MM.1S (cell line): Measurements from ENCODE around the gene FAM50A.

ENCODE experiments used
- DNase-seq: peaks from one replicate; pipeline ENCODE4 v3.0.0-alpha.2; 2015
- H2AFZ ChIP-seq: fragments of 300-600 bp; sonication (generic); 2 replicates; pipeline ENCODE4 v1.6.0; 2016; ENCODE audit warnings: antibody characterized with exemption, low read length
- H3F3A ChIP-seq: fragments of 300-600 bp; sonication (generic); 2 replicates; pipeline ENCODE4 v1.6.1; 2016; ENCODE audit warnings: mild to moderate bottlenecking, antibody characterized with exemption, low read length, moderate library complexity, mixed read lengths; ENCODE audit not compliant: insufficient read depth
- H3K27ac ChIP-seq: fragments of 300-600 bp; sonication (generic); 2 replicates; pipeline ENCODE4 v1.5.1; 2016; ENCODE audit warnings: mild to moderate bottlenecking, low read length
- H3K27me3 ChIP-seq: fragments of 300-600 bp; sonication (generic); replicated peaks from 2 replicates; pipeline ENCODE4 v1.6.0; 2016; ENCODE audit warnings: low read length; ENCODE audit not compliant: insufficient read depth
- H3K36me3 ChIP-seq: fragments of 300-600 bp; sonication (generic); replicated peaks from 2 replicates; pipeline ENCODE4 v1.6.1; 2016; ENCODE audit warnings: mild to moderate bottlenecking, low read length, mixed read lengths; ENCODE audit not compliant: insufficient read depth
- H3K4me1 ChIP-seq: fragments of 300-600 bp; sonication (generic); 2 replicates; pipeline ENCODE4 v1.6.1; 2016; ENCODE audit warnings: low read length, mixed read lengths
- H3K4me2 ChIP-seq: fragments of 300-600 bp; sonication (generic); 2 replicates; pipeline ENCODE4 v1.6.0; 2016; ENCODE audit warnings: low read depth, low read length
- H3K4me3 ChIP-seq: fragments of 300-600 bp; sonication (generic); 2 replicates; pipeline ENCODE4 v1.5.1; 2016; ENCODE audit warnings: low read length, mixed read lengths
- H3K79me2 ChIP-seq: fragments of 300-600 bp; sonication (generic); 2 replicates; pipeline ENCODE4 v1.6.1; 2016; ENCODE audit warnings: mixed run types, low read length, mixed read lengths
- H3K9ac ChIP-seq: fragments of 300-600 bp; sonication (generic); 2 replicates; pipeline ENCODE4 v1.6.1; 2016; ENCODE audit warnings: low read length, mixed read lengths
- H3K9me2 ChIP-seq: fragments of 300-600 bp; sonication (generic); replicated peaks from 2 replicates; pipeline ENCODE4 v1.6.1; 2016; ENCODE audit warnings: mild to moderate bottlenecking, low read length, mixed read lengths; ENCODE audit not compliant: insufficient read depth
- H3K9me3 ChIP-seq: fragments of 300-600 bp; sonication (generic); replicated peaks from 2 replicates; pipeline ENCODE4 v1.6.1; 2016; ENCODE audit warnings: mild to moderate bottlenecking, low read length, mixed read lengths; ENCODE audit not compliant: insufficient read depth
- H4K20me1 ChIP-seq: fragments of 300-600 bp; sonication (generic); 2 replicates; pipeline ENCODE4 v1.6.1; 2016; ENCODE audit warnings: mild to moderate bottlenecking, low read length, moderate library complexity, mixed read lengths; ENCODE audit not compliant: insufficient read depth
- EZH2 ChIP-seq: fragments of 300-600 bp; sonication (generic); optimal IDR thresholded peaks from 2 replicates; pipeline ENCODE3; 2017; ENCODE audit warnings: low read depth, mild to moderate bottlenecking, antibody characterized with exemption, low read length, mixed read lengths
- EZH2phosphoT487 ChIP-seq: fragments of 300-600 bp; sonication (generic); IDR thresholded peaks from 2 replicates; pipeline ENCODE4 v1.6.1; 2018; ENCODE audit warnings: antibody characterized with exemption, low read length
- TF ChIP-seq, protein P1 (sequence below): fragments of 300-600 bp; sonication (generic); IDR thresholded peaks from 2 replicates; pipeline ENCODE4 v1.5.1; 2016; ENCODE audit warnings: antibody characterized with exemption, low read length, mixed read lengths

Gene FAM50A

GRCh38 chrX:154481911-154482601, 38.1 kb downstream of the FAM50A start:
- H3K4me2 ChIP-seq = no peak overlapping the region
- no peaks in the 10 kb centered on the region for H3K9me3 ChIP-seq
- no peaks in the 10 kb centered on the region for H4K20me1 ChIP-seq
- no peak overlapping the region for H3K27ac ChIP-seq
- 0 out of 2 replicates have a peak, but pooled peaks cover 4% of the 10 kb centered on the region for H3K4me1 ChIP-seq
- 0 out of 2 replicates have a peak overlapping the region, but pooled peaks have one; percentile 42 for H2AFZ ChIP-seq
- no peak overlapping the region for H3K4me3 ChIP-seq
- no peaks in the 10 kb centered on the region for H3K27me3 ChIP-seq
- peaks cover 18% of the 10 kb centered on the region for H3K79me2 ChIP-seq
- no peaks in the 10 kb centered on the region; the same call in 1 of the 2 replicates for H3K36me3 ChIP-seq
- no peak for DNase-seq
- H3F3A ChIP-seq = no peaks in the 10 kb centered on the region
- H3K9me2 ChIP-seq = no peaks in the 10 kb centered on the region
- no peak for TF ChIP-seq EZH2
- TF ChIP-seq, protein P1, sequence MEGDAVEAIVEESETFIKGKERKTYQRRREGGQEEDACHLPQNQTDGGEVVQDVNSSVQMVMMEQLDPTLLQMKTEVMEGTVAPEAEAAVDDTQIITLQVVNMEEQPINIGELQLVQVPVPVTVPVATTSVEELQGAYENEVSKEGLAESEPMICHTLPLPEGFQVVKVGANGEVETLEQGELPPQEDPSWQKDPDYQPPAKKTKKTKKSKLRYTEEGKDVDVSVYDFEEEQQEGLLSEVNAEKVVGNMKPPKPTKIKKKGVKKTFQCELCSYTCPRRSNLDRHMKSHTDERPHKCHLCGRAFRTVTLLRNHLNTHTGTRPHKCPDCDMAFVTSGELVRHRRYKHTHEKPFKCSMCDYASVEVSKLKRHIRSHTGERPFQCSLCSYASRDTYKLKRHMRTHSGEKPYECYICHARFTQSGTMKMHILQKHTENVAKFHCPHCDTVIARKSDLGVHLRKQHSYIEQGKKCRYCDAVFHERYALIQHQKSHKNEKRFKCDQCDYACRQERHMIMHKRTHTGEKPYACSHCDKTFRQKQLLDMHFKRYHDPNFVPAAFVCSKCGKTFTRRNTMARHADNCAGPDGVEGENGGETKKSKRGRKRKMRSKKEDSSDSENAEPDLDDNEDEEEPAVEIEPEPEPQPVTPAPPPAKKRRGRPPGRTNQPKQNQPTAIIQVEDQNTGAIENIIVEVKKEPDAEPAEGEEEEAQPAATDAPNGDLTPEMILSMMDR = no peak
- no peak for TF ChIP-seq EZH2phosphoT487
- no peak overlapping the region for H3K9ac ChIP-seq

DNA sequence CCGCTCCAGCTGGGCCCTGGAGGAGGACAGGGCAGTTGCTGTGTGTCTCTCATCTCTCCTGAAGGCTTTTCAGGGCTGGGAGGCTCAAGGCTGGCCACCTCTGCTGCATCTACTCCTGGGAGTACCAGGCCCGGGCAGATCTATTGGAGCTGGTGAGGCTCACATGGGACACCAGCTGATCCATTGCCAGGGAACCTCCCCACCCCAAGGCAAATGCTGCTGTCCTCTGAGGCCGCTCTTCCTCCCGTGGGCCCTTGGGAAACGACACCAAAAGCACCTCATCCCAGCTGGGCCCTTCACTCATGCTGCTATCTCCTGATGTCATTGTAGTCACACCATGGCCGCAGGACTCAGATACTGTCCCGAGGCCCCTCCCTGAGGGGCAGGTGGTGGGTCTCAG, 38.8 kb downstream of the FAM50A start:
- Histone ChIP-seq H3K36me3 (no peaks in the 10 kb centered on the region; the same call in 1 of the 2 replicates), H3K9me3 (no peaks in the 10 kb centered on the region), H3K27me3 (no peaks in the 10 kb centered on the region), H3K4me2 (no peak overlapping the region), H3F3A (no peaks in the 10 kb centered on the region), H4K20me1 (no peaks in the 10 kb centered on the region), H3K4me3 (no peak overlapping the region), H3K9ac (no peak overlapping the region), H3K27ac (no peak overlapping the region), H2AFZ (no peak overlapping the region), H3K9me2 (no peaks in the 10 kb centered on the region), H3K79me2 (peaks cover 18% of the 10 kb centered on the region), H3K4me1 (0 out of 2 replicates have a peak, but pooled peaks cover 4% of the 10 kb centered on the region)
- no peak for DNase-seq
- TF ChIP-seq, protein P1 = no peak
- TF ChIP-seq EZH2 (no peak), EZH2phosphoT487 (no peak)

- Histone ChIP-seq H3K27me3 (no peaks in the 10 kb centered on the region), H3K4me1 (0 out of 2 replicates have a peak, but pooled peaks cover 4% of the 10 kb centered on the region), H3K9me3 (no peaks in the 10 kb centered on the region), H2AFZ (no peak overlapping the region), H3K27ac (no peak overlapping the region), H3K4me2 (no peak overlapping the region), H3K4me3 (no peak overlapping the region), H4K20me1 (no peaks in the 10 kb centered on the region), H3F3A (no peaks in the 10 kb centered on the region), H3K9me2 (no peaks in the 10 kb centered on the region), H3K36me3 (no peaks in the 10 kb centered on the region; the same call in 1 of the 2 replicates), H3K9ac (no peak overlapping the region), H3K79me2 (peaks cover 18% of the 10 kb centered on the region)
- TF ChIP-seq EZH2phosphoT487 (no peak), EZH2 (no peak)
- TF ChIP-seq, protein P1 = no peak
- no peak for DNase-seq
These were observed 39.4 kb downstream of the FAM50A start for GRCh38 chrX:154483325-154483724.
